GM21576 (cell line): ENCODE measurements around the gene EPN2.
"Not testable (repeated sequence)": the region's sequence is repeated elsewhere in the genome, so short reads cannot be mapped to it uniquely, and the experiment has no call there.

Experiments used
- ATAC-seq: cut with Tn5 transposase; IDR thresholded peaks from one replicate; pipeline ENCODE4 v1.9.1; 2021; ENCODE audit warnings: mild to moderate bottlenecking, moderate library complexity; ENCODE audit not compliant: unreplicated experiment

EPN2 gene

GRCh38 chr17:19264681-19265080, 27.5 kb downstream of the EPN2 start:
- ATAC-seq: no peak

DNA sequence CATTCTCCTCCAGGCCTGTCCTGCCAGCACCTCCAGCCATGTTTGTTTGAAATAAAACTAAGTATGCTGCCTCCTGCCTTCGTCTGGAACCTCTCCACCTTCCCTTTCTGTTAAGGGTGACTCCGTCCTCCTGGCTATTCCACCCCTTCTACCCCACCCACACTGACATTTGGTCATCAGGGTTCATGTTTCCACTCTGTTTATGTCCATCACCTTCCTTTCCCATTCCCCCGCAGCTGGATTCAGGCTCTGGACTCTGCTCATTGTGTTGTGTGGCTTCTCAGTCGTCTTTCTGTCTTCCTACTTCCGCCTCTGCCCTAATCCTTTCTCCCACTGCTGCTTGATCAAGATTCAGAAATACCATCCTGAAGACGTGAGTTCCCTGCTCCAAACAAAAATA, 28.6 kb downstream of the EPN2 start:
- no peak for ATAC-seq

DNA sequence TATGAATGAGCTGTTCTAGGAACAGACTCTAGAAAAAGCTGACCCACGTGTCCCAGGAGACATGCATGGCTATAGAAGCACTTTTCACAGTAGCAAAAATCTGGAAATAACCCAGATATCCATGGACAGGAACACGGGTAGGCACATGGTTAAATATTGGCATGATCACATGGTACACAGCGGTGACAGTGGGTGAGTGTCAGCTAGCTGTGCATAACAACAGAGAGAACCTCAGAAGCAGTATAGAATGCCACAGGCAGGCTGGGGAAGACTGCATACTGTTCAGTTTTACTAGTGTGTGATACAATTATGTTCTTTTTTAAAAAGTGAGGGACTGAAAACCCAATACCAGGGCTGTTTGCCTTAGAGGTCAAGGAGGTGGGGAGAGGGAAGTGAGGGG, 31.4 kb downstream of the EPN2 start:
- ATAC-seq: no peak

DNA sequence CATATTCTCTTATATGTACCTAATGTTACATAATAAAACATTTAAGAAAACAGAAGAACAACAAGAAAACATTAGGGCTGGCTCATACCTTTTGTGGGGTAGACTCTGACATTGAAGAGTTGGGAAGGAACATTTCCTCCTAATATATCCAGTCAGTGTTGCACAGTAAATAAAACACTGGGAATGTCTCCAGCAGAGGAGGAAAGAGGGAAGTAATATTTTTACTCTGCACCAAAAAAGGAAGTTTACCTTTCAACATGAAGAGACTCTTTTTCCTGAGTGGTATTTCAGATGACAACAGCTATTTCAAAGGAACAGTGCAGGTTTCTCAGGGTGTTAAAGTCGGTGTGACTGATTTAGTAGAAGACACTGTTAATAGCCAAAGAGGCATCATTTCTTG, 31.9 kb downstream of the EPN2 start:
- ATAC-seq: no peak

GRCh38 chr17:19269641-19270040, 32.5 kb downstream of the EPN2 start:
- no peak for ATAC-seq

- ATAC-seq: no peak
These were observed 33.2 kb downstream of the EPN2 start for GRCh38 chr17:19270347-19270703.

- ATAC-seq: peak; percentile 60
These were observed 33.8 kb downstream of the EPN2 start for GRCh38 chr17:19270704-19271611.

GRCh38 chr17:19271780-19272357, 34.7 kb downstream of the EPN2 start:
- ATAC-seq: no peak

DNA sequence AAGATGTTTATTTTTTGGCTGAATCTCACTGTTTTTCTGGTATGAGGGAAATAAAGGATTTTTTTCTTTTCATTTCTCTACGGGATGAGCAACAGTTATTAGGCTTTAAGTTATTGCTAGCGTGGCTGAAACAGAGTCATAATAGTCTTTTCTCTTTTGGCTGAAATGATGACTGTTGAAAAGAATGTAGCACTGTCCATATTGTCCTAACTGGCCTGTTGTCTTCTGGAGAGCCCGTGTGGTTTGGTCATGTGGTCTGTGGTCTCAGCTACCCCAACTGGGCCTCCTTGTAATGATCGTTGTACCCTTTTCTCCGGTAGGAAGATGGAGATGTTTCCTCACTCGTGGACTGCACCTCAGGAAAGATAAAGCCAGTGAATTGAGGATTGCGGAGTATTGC, 36.6 kb downstream of the EPN2 start:
- ATAC-seq: no peak

GRCh38 chr17:19274893-19275292, 37.7 kb downstream of the EPN2 start:
- ATAC-seq: no peak

GRCh38 chr17:19275457-19276127, 38.4 kb downstream of the EPN2 start:
- no peak for ATAC-seq

GRCh38 chr17:19278284-19278683, 41.1 kb downstream of the EPN2 start:
- not testable (repeated sequence) for ATAC-seq

GRCh38 chr17:19278729-19279128, 41.6 kb downstream of the EPN2 start:
- ATAC-seq: no peak

DNA sequence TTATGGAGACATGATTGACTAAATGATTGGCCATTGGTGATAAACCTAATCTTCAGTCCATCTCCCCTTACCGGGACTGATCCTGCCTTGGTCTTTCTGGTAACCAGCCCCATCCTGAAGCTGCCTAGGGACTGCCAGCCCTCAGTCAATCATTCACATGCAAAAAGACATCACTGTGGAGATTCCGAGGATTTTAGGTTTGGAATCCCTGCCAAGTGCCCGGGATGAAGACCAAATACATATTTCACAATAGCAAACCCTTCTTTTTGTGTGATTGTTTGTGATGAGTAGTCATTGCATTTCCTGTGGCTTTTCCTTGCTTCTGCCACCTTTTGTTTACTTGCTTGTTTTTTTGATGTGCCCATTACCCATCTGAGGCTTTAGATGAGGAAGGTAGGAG, 44.0 kb downstream of the EPN2 start:
- no peak for ATAC-seq

GRCh38 chr17:19284005-19284959, 47.1 kb downstream of the EPN2 start:
- ATAC-seq: no peak

DNA sequence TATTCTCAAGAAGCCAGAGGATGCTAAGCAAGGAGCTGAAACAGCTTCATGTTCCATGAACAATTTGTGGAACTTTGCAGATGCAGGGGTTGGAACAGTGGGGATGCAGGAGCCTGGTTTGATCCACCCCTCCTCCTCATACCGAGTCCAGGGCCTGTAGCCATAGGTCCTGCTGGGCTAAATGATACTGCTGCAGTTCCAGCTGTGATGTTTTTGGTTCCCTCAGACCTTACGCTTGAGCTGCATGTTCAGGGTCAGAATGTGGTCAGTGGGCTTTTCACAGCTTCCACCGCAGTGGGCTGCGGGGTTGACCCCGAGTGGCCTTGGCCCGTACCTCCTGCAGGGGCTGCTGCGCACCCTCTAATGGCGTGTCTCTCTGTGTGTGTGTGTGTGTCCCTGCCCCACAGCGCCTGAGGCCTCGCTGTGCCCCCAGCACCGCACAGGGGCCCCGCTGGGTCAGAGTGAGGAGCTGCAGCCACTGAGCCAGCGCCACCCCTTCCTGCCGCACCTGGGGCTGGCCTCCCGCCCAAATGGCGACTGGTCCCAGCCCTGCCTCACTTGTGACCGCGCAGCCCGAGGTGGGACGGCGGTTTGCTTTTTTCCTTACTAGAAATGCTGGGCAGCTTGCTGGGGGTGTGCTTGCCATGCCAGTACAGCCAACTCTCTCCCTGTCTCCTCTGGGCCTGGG, 48.2 kb downstream of the EPN2 start:
- no peak for ATAC-seq

GRCh38 chr17:19286751-19287341, 49.7 kb downstream of the EPN2 start:
- no peak for ATAC-seq

DNA sequence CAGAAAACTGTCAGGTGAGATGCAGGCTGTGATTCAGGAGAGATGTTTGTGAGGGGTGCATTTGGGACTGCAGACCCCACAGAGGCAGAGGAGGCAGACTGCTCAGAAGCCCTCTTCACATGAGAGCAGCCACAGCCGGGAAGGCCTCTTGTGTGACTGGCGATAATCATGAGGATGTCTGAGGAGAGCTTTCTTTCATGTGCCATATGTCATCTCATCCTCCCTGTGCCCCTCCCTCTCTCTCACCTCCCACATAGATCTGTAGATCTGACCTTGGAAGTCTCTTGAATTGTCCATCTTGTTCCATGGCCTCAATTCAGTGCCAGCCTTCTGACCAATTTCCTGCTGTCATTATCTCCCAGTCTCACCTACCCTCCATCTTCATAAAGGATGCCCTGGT, 50.5 kb downstream of the EPN2 start:
- ATAC-seq: no peak

GRCh38 chr17:19288453-19288852, 51.3 kb downstream of the EPN2 start:
- ATAC-seq: no peak
